GM18505 (cell line): Measurements from ENCODE around the gene LARGE2.

ENCODE experiments used
- ATAC-seq: cut with Tn5 transposase; IDR thresholded peaks from one replicate; pipeline ENCODE4 v1.9.1; 2021; ENCODE audit not compliant: unreplicated experiment
- POLR2A ChIP-seq: IDR thresholded peaks from 4 replicates; pipeline ENCODE4 v1.6.1; 2011; ENCODE audit warnings: borderline replicate concordance; ENCODE audit not compliant: insufficient read depth, insufficient read length; ENCODE audit errors: extremely low read depth

LARGE2 gene

DNA sequence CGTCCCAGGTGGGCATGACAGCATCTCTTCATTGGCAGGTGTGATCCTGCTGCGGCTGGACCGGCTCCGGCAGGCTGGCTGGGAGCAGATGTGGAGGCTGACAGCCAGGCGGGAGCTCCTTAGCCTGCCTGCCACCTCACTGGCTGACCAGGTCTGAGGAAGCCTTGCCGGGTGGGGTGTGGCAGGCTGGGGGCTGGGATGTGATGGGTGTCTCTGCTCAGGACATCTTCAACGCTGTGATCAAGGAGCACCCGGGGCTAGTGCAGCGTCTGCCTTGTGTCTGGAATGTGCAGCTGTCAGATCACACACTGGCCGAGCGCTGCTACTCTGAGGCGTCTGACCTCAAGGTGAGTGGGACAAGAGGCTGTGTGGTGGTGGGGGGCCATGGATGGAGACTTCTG is 3.5 kb downstream of the LARGE2 start:
- no peak for ATAC-seq

DNA sequence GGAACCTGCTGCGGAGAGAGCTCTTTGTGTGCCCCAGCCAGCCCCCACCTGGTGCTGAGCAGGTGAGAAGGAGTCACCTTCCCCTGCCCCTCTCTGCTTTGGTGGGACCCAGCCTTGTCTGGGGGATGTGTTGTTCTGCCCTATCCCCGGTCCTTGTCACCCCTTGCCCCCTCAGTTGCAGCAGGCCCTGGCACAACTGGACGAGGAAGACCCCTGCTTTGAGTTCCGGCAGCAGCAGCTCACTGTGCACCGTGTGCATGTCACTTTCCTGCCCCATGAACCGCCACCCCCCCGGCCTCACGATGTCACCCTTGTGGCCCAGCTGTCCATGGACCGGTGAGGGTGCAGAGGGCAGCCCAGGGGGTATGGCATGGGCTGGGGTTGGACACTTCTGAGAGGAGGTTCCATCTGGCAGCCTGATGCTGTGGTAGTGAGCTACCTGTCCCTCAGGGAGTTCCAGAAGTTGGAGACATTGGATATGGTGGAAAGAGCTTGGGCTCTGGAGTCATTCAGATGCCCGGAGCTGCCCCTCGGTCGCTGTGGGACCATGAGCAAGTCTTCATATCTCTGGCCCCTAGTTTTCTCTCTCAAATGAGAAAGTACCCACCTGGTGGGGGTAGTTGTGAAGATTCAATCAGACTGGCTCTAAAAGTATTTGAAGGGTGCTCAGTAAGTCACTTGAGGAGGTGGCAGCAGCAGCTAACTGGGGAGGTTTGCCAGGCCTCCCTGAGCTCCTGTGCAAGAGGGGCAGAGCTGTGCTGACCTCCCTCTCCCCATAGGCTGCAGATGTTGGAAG is 4.3 kb downstream of the LARGE2 start:
- no peak for ATAC-seq
- no peak for TF ChIP-seq POLR2A

More for the DNA sequence above, 3.5 kb downstream of the LARGE2 start:
- no peak for TF ChIP-seq POLR2A

- ATAC-seq: no peak
- no peak for TF ChIP-seq POLR2A
Measured at GRCh38 chr11:45927332-45927683, 4.9 kb downstream of the LARGE2 start.

GRCh38 chr11:45927684-45928413 is 5.4 kb downstream of the LARGE2 start:
- no peak for ATAC-seq
- no peak for TF ChIP-seq POLR2A

DNA sequence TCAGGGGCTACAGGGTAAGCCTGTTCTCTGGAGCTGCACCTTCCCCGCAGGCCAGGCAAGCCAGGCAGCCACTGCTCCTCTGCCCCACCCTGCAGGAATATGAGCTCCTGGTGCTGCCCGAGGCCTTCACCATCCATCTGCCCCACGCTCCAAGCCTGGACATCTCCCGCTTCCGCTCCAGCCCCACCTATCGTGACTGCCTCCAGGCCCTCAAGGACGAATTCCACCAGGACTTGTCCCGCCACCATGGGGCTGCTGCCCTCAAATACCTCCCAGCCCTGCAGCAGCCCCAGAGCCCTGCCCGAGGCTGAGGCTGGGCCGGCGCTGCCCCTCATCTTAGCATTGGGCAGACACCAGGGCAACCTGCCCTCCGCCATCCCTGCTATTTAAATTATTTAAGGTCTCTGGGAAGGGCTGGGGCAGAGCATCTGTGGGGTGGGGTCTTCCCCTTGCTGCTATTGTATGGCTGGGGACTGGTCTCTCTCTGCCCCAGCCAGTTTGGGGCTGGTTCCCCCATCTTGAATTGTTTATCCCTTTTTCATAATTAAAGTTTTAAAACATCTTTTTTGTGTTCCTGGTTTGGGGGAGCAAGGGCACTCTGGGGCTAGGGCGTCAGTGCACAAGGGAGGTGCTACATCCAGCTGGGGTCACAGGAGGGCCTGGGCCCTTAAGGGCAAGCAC is 6.2 kb downstream of the LARGE2 start:
- TF ChIP-seq POLR2A: no peak
- no peak for ATAC-seq

- TF ChIP-seq POLR2A: no peak
- peak; percentile 13 for ATAC-seq
Measured at GRCh38 chr11:45929486-45930030, 7.1 kb downstream of the LARGE2 start.

- no peak for TF ChIP-seq POLR2A
- peak; percentile 86 for ATAC-seq
Measured at GRCh38 chr11:45930031-45930794, 7.8 kb downstream of the LARGE2 start.

DNA sequence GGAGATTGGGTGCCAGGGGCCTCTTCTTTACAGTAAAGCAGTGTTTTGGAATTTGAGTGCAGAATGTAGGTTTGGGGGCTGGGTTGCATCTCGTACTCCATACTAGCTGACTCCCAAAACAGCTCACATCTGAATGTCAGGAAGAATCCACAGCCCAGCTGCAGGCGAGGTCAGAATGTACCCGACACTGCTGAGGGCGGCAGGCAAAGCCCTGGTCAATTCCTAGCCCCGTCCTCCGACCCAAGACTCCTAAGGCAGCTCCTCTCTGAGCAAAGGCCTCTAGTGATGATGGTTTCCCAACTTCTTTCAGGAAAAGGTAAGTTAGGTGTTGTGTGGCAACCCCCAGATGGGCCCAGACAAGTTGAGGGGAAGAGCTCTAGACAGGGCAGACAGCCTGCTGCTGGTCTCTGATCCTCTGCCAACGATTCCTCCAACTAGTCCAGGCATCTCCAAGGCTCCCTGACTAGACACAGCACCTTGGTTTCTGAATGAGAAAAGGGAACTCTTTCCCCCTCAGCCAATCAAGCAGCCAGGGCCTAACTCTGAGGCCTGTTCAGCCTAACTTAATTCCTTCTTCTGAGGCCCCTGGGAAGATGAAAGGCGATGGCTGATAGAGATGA is 8.6 kb downstream of the LARGE2 start:
- ATAC-seq: no peak
- TF ChIP-seq POLR2A: no peak

DNA sequence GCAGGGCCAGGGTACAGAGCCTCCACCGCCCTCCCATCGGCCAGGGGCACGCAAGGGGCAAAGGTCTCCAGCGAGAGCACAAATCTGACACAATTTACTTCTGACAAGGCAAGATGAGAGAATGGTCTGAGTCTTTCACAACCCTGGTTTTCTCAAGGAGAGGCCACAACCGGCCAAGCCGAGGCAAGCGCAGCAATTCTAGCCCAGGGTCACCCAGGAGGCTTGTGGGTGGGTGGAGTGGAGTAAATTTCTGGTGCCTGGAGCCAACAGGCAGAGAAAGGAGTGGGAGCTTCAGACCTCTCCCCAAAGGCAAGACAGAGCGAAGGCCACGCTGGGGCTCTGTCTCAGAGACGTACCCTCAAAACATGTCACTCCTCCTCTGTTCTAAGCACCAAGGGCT is 9.3 kb downstream of the LARGE2 start:
- TF ChIP-seq POLR2A: no peak
- no peak for ATAC-seq

DNA sequence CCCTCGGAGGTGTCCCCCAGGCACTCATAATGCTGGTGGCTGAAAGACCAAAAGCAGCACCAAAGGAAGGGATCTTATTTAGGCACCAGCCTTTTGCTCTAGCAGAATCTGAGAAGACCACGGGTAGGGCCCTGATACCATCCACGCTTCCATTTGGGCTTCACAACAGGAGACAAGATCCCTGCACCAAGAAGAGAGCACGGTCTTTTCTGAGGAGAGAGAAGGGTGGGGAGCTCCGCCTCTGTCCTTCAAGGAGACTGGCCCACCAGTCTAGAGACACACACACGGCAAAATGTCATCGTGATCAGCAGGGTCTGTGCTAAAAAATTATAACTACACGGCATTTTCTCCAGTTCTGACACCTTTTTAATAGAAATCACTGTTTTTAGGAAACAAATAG is 9.8 kb downstream of the LARGE2 start:
- no peak for ATAC-seq
- no peak for TF ChIP-seq POLR2A

- no peak for ATAC-seq
- TF ChIP-seq POLR2A: no peak
Measured at GRCh38 chr11:45933131-45933831, 10.8 kb downstream of the LARGE2 start.
